Panc1 (cell line): Measurements from ENCODE around the gene FAHD1. TPM values are rescaled to one million over a fixed set of nuclear protein-coding genes. Genes with fewer than 3 reads are reported as not detected.
A peak's percentile ranks its signal among the peaks of the same experiment; 100 is the strongest.

ENCODE experiments used
- ATAC-seq: fragments of 200-7000 bp; cut with Tn5 transposase; 2 replicates; pipeline ENCODE4 v1.9.1; 2020; ENCODE audit warnings: mild to moderate bottlenecking, moderate library complexity
- Bru-seq: library from RNA; stranded (reverse); fragments of 400-500 nt; gene quantifications from one replicate; lab custom pipeline; 2021; lab: Mats Ljungman, UMichigan
- BruChase-seq, 2 experiments: library from RNA; stranded (reverse); fragments of 400-500 nt; gene quantifications; one replicate each; lab custom pipeline; 2021; lab: Mats Ljungman, UMichigan
- BruUV-seq: library from RNA; stranded (reverse); fragments of 400-500 nt; replicated peaks from 2 replicates; lab custom pipeline; 2021; lab: Mats Ljungman, UMichigan
- CTCF ChIA-PET: fragments of 300-600 bp; sonication (Branson Sonifier 250); formaldehyde crosslinking; loops from one replicate; lab custom pipeline; 2022; ENCODE audit warnings: antibody characterized with exemption; lab: Charles Lee
- POLR2A ChIA-PET: fragments of 300-600 bp; sonication (Branson Sonifier 250); formaldehyde crosslinking; loops from one replicate; lab custom pipeline; 2022; ENCODE audit warnings: antibody characterized with exemption; lab: Charles Lee
- DNase-seq: peaks from one replicate; pipeline ENCODE4 v3.0.0-alpha.2; 2010; ENCODE audit warnings: low read depth, low spot score
- H3K27ac ChIP-seq: 2 replicates; pipeline ENCODE4 v1.5.1; 2011; ENCODE audit warnings: mild to moderate bottlenecking, low read length, inconsistent platforms
- H3K27me3 ChIP-seq: fragments of 200-500 bp; sonication (Bioruptor generic); 2 replicates; pipeline ENCODE4 v1.6.0; 2014; ENCODE audit warnings: low read length, inconsistent platforms; ENCODE audit not compliant: control insufficient read depth, insufficient read depth
- H3K36me3 ChIP-seq: fragments of 200-500 bp; sonication (Bioruptor generic); 2 replicates; pipeline ENCODE4 v1.5.1; 2014; ENCODE audit warnings: inconsistent platforms, mild to moderate bottlenecking, low read length, moderate library complexity; ENCODE audit not compliant: control insufficient read depth, insufficient read depth
- H3K4me1 ChIP-seq: 2 replicates; pipeline ENCODE4 v1.5.1; 2011; ENCODE audit warnings: inconsistent platforms, mild to moderate bottlenecking, low read length, moderate library complexity; ENCODE audit not compliant: control insufficient read depth, insufficient read depth
- H3K4me3 ChIP-seq, 2 experiments: 2 replicates each; pipeline ENCODE4 v1.5.1; 2011 to 2012; ENCODE audit warnings: low read depth in 2 of 2, low read length in 2 of 2, mild to moderate bottlenecking in 2 of 2, inconsistent platforms in 1 of 2, moderate library complexity in 1 of 2
- H3K9me3 ChIP-seq: fragments of 200-500 bp; sonication (Bioruptor generic); 2 replicates; pipeline ENCODE4 v1.5.1; 2014; ENCODE audit warnings: low read depth, mild to moderate bottlenecking, inconsistent platforms, low read length, moderate library complexity; ENCODE audit not compliant: control insufficient read depth, insufficient read depth
- POLR2AphosphoS5 ChIP-seq: IDR thresholded peaks from 2 replicates; pipeline ENCODE4 v1.6.1; 2012; ENCODE audit warnings: mild to moderate bottlenecking, low read depth, low read length, moderate library complexity
- SIN3A ChIP-seq: IDR thresholded peaks from 2 replicates; pipeline ENCODE4 v1.6.1; 2012; ENCODE audit warnings: low read depth, mild to moderate bottlenecking, low read length, moderate library complexity, borderline replicate concordance; ENCODE audit not compliant: insufficient read depth
- TCF7L2 ChIP-seq: IDR thresholded peaks from 2 replicates; pipeline ENCODE4 v1.6.1; 2011; ENCODE audit warnings: mild to moderate bottlenecking, low read depth, low read length, inconsistent platforms
- in situ Hi-C: cut with HindIII; loops from 2 replicates; pipeline ENCODE4 v1.10.0; 2016; ENCODE audit warnings: low sequenced_read_pairs, low pct_unique_long_range_greater_than_20kb
- intact Hi-C: fragments of 100-400 bp; cut with micrococcal nuclease; formaldehyde crosslinking; loops from one replicate; pipeline ENCODE4 v1.10.0; 2022; ENCODE audit not compliant: unreplicated experiment
- long read RNA-seq: library from polyadenylated mRNA; unstranded; transcript quantifications from one replicate; pipeline ENCODE4 v2.0.0, GENCODE V29; 2021; ENCODE audit not compliant: unreplicated experiment
- polyA plus RNA-seq: library from polyadenylated mRNA; unstranded; fragments of >200 nt; gene quantifications from one replicate; pipeline ENCODE4 v1.2.1, GENCODE V29; 2012; ENCODE audit warnings: missing spikeins; ENCODE audit not compliant: insufficient read length
- total RNA-seq: library from RNA; stranded (reverse); gene quantifications from one replicate; pipeline ENCODE4 v1.2.1, GENCODE V29; 2021; ENCODE audit not compliant: unreplicated experiment
- TF ChIP-seq, protein P1 (sequence below): fragments of 450-650 bp; IDR thresholded peaks from 2 replicates; pipeline ENCODE4 v1.5.1; 2017; ENCODE audit warnings: mild to moderate bottlenecking
- TF ChIP-seq, protein P2 (sequence below), 2 experiments: IDR thresholded peaks; 2 replicates each; pipeline ENCODE4 v1.6.1; 2011 to 2012; ENCODE audit warnings: low read depth in 2 of 2, control low read depth in 1 of 2, low read length in 1 of 2, mild to moderate bottlenecking in 1 of 2, moderate library complexity in 1 of 2; ENCODE audit not compliant: insufficient read depth in 1 of 2

The FAHD1 gene
- total RNA-seq (34.6 TPM), Bru-seq, nascent RNA (percentile 65 among the genes with signal in this experiment), BruChase-seq, experiment 1, labeled RNA remaining after a 2-hour chase (percentile 67 among the genes with signal in this experiment), BruChase-seq, experiment 2, labeled RNA remaining after a 6-hour chase (percentile 73 among the genes with signal in this experiment)
- 57.0 TPM for polyA plus RNA-seq
- long read RNA-seq, transcript FAHD1-203 (1 exons, 1,974 nt), result major isoform, 78 of 80 reads
- long read RNA-seq, partial matches to known transcripts, result 0 of 80 reads
- long read RNA-seq, other reads (novel, unspliced or antisense), result 1 of 80 reads

DNA sequence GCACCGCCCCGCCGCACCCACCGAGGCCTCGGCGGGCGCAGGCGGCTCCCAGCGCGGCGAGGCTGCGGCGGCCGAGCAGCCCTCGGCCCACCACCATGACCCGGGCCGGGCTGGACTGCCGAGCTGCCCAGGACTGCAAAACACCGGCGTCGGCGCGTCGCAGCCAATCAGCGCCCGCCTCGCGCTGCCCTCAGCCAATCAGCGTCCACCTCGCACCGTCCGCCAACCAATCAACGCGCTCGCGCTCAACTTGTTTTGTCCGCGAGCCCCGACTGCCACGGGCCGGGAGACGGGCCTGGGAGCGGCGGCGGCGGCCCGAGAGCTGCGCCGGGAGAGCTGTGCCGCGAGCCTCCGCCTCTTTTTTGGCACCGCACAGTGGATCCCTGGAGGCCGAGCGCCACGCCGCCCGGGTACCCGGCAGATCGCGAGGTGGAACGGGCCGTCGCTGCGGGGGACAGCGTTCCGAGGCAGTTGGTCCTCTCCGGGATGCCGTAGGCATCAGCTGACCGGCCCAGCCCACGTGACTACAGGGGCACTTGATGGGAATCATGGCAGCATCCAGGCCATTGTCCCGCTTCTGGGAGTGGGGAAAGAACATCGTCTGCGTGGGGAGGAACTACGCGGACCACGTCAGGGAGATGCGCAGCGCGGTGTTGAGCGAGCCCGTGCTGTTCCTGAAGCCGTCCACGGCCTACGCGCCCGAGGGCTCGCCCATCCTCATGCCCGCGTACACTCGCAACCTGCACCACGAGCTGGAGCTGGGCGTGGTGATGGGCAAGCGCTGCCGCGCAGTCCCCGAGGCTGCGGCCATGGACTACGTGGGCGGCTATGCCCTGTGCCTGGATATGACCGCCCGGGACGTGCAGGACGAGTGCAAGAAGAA lies at the start of gene FAHD1, which contains the start of gene HAGH:
FAHD1 (plus strand) TSS at position 516 of the 883 bp plus-strand sequence; CDS start at position 549, 33 bp downstream.
HAGH (minus strand) TSS at position 135 of the 883 bp plus-strand sequence; CDS start at position 97, 38 bp downstream.
- no TSS peak for BruUV-seq
- H3K36me3 ChIP-seq, result peaks cover 8% of the 10 kb centered on the region; the same call in 1 of the 2 replicates
- no peaks in the 10 kb centered on the region for H3K27me3 ChIP-seq
- ChIA-PET CTCF (interaction anchor here (0.6 kb wide), 2 partner anchors 11 to 241 kb away, joined by 3 to 8 read pairs; no protein-coding TSS in a partner anchor), POLR2A (interaction anchor here (0.6 kb wide), 2 partner anchors 29 to 144 kb away, joined by 3 to 5 read pairs; no protein-coding TSS in a partner anchor)
- peaks cover 17% of the 10 kb centered on the region for H3K4me1 ChIP-seq
- intact Hi-C loops (no loop called here), in situ Hi-C loops (no loop called here)
- H3K27ac ChIP-seq, result peak within 1 kb of the TSS; percentile 96
- no peaks in the 10 kb centered on the region for H3K9me3 ChIP-seq
- TF ChIP-seq, protein P1, sequence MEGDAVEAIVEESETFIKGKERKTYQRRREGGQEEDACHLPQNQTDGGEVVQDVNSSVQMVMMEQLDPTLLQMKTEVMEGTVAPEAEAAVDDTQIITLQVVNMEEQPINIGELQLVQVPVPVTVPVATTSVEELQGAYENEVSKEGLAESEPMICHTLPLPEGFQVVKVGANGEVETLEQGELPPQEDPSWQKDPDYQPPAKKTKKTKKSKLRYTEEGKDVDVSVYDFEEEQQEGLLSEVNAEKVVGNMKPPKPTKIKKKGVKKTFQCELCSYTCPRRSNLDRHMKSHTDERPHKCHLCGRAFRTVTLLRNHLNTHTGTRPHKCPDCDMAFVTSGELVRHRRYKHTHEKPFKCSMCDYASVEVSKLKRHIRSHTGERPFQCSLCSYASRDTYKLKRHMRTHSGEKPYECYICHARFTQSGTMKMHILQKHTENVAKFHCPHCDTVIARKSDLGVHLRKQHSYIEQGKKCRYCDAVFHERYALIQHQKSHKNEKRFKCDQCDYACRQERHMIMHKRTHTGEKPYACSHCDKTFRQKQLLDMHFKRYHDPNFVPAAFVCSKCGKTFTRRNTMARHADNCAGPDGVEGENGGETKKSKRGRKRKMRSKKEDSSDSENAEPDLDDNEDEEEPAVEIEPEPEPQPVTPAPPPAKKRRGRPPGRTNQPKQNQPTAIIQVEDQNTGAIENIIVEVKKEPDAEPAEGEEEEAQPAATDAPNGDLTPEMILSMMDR, result no peak
- TF ChIP-seq SIN3A (peak; percentile 97), TCF7L2 (0 out of 2 replicates have a peak, but pooled peaks have one; percentile 44), POLR2AphosphoS5 (peak; percentile 83)
- TF ChIP-seq, protein P2, sequence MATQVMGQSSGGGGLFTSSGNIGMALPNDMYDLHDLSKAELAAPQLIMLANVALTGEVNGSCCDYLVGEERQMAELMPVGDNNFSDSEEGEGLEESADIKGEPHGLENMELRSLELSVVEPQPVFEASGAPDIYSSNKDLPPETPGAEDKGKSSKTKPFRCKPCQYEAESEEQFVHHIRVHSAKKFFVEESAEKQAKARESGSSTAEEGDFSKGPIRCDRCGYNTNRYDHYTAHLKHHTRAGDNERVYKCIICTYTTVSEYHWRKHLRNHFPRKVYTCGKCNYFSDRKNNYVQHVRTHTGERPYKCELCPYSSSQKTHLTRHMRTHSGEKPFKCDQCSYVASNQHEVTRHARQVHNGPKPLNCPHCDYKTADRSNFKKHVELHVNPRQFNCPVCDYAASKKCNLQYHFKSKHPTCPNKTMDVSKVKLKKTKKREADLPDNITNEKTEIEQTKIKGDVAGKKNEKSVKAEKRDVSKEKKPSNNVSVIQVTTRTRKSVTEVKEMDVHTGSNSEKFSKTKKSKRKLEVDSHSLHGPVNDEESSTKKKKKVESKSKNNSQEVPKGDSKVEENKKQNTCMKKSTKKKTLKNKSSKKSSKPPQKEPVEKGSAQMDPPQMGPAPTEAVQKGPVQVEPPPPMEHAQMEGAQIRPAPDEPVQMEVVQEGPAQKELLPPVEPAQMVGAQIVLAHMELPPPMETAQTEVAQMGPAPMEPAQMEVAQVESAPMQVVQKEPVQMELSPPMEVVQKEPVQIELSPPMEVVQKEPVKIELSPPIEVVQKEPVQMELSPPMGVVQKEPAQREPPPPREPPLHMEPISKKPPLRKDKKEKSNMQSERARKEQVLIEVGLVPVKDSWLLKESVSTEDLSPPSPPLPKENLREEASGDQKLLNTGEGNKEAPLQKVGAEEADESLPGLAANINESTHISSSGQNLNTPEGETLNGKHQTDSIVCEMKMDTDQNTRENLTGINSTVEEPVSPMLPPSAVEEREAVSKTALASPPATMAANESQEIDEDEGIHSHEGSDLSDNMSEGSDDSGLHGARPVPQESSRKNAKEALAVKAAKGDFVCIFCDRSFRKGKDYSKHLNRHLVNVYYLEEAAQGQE (IDR thresholded peaks at IDR 0.05; ENCODE audit: insufficient read depth in 1 of 2, low read depth in 2 of 2, low read length in 1 of 2), result peak in 1 of 2 experiments; percentile 70; a peak in 1 of 4 replicates
- peak; percentile 85 for DNase-seq
- H3K4me3 ChIP-seq, result peak within 1 kb of the TSS; percentile 99 to 100
- ATAC-seq, result peak; percentile 93

DNA sequence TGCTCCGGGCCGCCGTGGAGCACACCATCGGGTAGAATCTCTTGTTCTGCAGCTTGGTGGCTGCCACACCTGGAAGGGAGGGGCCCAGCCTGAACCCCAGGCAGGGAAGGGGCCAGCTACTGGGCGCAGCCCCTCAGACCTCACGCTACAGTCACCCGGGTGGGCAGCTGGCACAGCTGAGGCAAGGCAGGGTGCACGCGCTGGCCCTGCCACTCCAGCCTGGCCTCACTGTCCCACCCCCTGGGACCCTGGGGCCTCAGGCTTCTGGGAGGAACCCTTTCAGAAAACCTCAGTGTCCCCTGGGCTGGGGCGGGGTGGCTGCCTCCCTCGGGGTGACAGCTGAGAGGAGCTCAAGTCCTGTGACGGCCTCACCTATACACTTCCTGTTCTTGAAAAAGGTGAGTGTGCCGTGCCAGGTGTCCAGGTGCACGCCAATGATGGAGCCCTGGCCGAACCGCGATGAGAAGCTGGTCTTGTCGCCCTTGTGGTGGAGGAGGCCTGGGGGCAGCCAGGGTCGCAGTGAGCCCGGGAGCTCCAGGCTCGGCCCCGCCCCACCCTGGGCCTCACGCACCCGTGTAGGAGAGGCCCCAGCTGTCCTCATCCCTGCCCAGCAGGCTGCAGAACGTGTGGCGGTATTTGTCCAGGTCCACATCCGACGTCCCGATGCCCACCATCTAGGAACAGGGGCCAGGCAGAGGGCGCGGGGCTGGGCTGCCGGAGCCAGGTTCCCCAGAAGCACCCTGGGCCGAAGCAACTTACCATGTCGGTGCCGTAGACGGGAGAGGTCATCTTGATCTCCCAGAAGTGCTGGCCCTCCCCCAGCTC lies 49.4 kb upstream of the FAHD1 start:
- ATAC-seq, result no peak
- CTCF ChIA-PET, result interaction anchor here (0.6 kb wide), 1 partner anchor 46 kb away, joined by 17 read pairs; no protein-coding TSS in a partner anchor
- TF ChIP-seq POLR2AphosphoS5, result peak; percentile 51; the same call in 1 of the 2 replicates
- no peak for TF ChIP-seq SIN3A
- Histone ChIP-seq H3K4me1 (peaks cover 61% of the 10 kb centered on the region), H3K36me3 (no peaks in the 10 kb centered on the region; the same call in 1 of the 2 replicates), H3K27me3 (no peaks in the 10 kb centered on the region), H3K27ac (peak overlapping the region; percentile 77; the same call in 1 of the 2 replicates), H3K9me3 (no peaks in the 10 kb centered on the region), H3K4me3 (no peak overlapping the region)
- no peak for DNase-seq
- intact Hi-C loops (loop anchor here (10.0 kb wide), 1 partner anchor 1093 kb away; the partner anchor contains the start of genes JMJD8 and STUB1), in situ Hi-C loops (no loop called here)
- BruUV-seq, result no TSS peak
- POLR2A ChIA-PET, result no interaction called here
